ENCODE data around the gene FABP3.
"Not testable (repeated sequence)": the region's sequence is repeated elsewhere in the genome, so short reads cannot be mapped to it uniquely, and the experiment has no call there.

FABP3 gene

DNA sequence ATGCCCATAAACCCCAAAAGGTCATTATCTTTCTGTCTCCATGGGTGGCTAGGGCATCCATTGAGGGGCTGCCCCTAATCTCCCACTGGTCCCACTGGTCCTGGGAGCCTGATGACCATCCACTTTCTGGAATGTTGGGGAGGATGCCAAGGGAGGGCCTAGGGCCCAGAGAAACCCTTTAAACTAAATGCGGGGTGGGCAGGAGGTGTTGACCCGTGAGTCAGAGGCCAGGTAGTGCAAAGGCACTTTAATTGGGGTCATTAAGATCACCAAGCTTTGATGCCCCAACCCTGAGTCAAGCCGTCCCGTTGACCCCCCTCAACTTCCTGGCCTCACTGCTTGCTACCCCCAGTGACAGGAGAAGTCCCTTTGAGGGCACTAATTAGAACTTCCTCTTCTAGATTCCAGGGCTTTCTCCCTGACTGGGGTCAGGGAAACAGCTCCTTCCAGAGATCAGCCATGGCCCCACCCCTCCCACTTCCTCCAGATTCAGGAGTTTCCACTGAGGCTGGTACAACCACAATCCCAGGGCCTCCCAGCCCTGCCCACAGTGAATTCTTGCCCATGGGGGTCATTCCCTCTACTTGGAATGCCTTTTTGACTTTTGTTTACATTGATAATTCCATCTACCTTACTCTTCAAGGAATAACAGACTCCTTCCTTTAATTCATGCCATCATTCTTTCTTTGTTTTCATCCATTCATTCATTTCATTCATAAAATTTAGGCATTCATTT lies 24.7 kb upstream of the FABP3 start:
- no peak for DNase-seq

DNA sequence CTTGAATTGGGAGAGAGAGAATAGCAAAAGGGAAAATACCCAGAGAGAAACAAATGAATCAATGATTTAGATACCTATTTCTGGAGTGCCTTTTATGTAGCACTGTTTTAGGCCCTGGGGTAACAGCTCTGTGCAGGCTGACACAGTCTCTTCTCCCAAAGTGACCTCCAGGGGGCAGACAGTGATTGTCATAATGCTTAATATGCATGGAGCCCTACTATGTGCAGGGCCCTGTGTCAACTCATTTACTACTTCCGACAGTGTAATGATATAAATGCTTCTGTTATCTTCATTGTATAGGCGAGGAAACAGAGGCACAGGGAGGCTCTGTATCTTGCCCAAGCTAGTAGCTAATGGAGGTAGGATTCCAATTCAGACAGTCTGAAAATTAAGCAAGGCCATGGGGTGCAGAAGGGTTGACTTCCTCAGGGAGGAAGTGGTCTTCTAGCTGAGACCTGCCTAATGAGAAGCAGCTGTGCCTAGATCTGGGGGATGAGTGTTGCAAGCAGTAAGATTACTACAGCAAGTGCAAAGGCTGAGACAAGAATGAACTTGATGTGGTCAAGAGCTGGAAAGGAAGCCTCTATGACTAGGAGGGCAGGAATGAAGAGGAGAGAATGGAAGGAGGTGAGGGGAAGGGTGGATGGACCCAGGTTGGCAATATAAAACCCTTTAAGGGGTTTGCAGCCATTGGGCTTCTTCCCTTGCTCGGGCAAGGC lies 23.9 kb upstream of the FABP3 start:
- no peak for DNase-seq

DNA sequence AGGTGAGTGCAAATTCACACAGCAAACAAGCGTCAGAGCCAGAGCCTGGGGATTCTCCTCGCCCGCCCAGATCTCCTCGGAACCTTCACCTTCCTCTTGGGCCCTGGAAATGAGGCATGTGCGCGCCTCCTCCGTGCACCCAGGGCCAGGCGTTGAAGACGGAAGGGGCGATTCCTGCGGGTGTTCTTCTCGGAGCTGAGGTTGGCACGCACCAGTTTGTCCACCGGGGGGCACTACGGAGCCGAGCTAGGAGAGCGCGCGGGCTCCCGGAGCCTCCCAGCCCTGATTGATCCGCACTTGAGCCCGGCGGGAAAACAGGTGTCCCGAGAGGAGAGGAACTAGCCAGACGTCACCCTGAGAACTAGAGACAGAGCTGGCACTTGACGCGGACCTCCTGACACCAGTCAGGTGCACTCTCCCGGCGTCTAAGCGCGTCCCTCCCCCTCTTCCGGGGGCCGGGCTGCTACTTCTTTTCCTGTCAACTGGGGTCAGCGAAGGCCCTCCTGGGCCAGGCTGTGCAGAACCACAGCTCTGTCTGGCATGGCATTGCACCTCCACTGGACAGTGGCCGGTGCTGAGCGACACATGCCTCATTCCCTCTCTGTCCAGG lies 21.8 kb upstream of the FABP3 start:
- peak; percentile 86 for DNase-seq

DNA sequence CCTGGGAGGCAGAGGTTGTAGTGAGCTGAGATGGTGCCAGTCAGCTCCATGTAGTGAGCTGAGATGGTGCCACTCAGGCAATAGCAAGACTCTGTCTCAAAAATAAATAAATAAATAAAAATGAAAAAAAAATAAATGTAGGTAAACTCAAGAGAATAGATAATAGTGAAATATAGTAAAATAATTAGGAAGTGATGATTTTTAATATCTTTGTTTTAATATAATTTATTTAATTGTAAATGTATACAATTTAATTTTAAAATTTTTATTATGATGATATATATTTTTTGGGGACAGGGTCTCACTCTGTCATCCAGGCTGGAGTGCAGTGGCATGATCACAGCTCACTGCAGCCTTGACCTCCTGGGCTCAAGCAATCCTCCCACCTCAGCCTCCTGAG lies 20.6 kb upstream of the FABP3 start:
- no peak for DNase-seq

DNA sequence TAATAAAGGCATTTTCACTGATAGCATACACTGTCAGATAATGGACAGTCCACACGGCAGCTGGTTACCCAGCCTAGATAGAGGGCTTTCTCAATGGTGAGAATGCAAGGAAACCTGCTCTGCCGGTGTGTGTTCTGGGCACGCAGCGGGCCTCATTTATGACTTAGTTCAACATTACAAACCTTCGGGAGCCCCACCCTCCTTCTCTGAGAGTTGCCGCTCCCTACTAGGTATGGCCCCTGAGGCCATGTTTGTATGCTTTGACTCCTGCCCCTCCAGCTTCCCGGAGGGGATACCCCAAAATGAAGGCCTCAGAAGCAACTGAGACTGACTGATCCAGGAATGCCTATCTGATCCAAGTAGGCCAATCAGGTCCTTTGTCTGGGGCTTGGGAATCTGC lies 17.2 kb upstream of the FABP3 start:
- DNase-seq, result no peak

DNA sequence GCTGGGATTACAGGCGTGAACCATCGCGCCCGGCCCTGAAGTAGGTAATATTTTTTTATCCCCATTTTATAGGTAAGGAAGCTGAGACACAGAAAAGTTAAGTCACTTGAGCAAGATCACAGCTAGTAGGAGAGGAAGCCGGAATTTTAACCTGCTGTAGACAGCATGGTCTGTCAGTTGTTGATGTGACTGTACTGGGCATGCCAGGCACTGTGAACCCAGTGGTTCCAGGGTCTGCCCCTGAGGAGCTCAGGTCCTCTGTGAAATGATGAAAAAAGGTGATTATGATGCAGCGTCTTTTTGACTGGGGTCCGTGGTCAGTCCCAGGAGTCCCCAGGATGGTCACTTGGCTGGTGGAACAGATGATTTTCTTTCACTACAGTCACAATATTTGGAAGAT lies 16.7 kb upstream of the FABP3 start:
- no peak for DNase-seq

DNA sequence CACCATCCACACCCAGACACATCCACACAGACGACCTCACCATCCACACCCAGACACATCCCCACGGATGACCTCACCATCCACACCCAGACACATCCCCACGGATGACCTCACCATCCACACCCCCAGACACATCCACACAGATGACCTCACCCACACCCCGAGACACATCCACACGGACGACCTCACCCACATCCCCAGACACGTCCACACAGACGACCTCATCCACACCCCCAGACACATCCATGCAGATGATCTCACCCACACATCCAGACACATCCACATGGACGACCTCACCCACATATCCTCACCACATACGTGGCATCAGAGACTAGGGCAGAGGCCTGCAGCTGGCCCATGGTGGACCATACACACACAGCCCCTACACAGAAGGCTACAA lies 14.7 kb upstream of the FABP3 start:
- no peak for DNase-seq

DNA sequence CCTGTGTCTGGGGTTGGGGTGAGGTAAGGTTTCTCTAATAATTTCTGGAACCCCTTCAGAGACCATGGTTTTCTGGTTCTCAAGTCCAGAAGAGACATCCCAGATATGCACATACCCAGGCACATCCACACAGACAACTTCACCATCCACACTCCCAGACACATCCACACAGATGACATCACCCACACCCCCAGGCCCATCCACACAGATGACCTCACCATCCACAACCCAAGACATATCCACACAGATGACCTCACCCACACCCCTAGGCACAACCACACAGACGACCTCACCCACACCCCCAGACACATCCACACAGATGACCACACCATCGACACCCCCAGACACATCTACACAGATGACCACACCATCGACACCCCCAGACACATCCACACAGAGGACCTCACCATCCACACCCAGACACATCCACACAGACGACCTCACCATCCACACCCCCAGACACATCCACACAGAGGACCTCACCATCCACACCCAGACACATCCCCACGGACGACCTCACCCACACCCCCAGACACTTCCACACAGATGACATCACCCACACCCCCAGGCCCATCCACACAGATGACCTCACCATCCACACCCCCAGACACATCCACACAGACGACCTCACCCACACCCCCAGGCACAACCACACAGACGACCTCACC lies 13.8 kb upstream of the FABP3 start:
- not testable (repeated sequence) for DNase-seq

DNA sequence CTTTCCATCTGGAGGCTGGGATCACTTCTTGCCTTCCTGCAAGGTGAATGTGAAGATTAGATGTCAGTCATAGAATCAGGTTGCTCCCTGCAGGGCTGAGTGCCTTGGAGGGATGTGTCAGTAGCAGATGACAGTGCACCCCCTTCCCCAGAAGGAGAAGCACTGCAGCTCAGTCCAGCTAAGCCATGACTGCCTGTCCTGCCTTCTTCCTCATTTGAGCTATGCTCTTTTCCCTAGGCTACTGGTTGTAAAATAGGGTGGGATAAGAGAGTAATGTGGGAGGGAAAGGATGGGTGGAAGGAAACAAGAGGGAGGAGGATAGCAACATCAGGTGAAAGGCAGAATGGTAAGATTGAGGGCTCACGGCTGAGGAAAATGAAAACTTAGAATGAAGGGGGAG lies 11.1 kb upstream of the FABP3 start:
- DNase-seq, result no peak

DNA sequence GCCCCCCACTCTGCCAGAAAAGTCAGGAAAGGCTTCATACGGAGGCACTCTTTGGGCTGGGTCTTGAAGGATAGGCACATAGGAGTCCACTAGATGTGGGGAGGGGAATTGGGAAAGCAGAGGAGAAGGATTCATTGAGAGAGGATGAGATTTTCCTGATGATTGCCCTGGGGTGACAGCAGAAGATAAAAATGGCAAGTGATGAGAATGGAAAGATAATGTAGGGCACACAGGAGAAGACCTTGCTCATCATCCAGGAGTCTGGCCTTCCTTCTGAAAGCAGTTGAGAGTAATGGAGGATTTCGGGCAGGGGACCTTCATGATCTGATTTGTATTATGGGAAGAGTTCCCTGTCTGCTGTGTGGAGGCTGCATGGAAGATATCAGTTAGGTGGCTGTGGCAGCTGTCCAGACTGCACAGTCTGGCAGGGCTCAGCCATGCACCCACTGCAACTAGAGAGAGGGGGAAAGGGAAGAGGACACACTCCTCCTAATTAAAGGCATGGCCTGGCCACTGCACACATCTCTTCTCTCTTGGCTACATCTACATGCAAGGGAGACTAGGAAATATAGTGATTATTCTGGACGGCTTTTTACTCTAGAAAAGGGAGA lies 9.6 kb upstream of the FABP3 start:
- no peak for DNase-seq

DNA sequence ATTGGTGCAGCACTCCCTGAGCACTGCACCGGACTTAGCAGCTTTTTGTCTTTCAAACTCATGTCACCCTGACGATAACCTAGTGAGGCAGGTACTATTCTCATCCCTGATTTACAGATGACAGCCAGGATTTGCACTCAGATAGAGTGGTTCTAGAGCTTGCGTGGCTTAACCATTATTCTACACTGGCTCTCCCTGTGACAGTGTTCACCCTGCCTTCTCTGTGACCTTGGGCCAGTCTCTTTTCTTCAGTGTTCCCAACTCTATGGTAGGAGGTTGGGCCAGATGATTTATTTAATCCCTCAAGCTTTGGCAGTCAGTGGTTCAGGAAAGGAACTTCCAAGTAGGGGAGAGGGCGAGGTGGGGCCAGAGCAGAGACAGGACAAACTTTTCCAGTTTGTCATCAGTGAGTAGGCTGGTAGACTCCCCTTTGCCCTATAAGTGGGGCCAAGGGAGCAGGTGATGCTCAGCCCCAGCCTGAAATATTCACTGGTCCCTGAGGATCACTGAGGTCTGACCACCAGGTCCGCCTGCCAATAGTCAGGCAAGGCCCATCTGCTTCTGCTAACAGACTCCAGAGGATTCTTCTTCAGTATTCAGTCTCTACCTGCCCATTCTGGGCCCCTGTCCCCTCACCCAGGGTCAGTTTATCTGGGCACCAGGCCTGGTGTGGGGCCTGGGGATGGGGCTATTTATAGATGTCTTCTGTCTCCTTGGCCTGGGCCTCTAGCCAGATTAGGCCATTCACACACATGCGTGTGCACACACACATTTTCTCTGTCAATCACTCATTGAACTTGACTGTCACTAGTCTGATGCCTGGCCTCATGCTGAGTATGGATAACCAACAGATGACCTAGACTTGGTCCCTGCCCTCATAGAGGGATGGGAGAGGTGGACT lies 8.8 kb upstream of the FABP3 start:
- no peak for DNase-seq

DNA sequence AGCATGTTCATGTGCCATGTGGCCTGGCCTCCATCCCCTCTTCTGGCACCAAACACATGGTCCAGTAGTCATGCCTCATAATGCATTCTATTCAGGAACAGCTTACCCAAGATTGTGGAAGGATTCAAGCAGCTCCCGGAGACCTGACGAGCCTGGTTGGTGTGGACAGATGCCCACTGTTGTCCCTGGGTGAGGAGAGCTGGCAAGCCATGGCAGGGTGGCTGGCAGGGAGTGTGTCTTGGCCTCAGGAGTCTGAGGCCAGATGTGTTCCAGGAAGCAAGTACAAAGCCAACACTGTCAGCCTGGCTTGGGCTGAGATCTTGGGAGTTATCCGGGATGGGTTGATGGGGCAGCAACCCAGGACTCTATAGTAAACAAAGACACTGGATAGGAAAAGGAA lies 7.3 kb upstream of the FABP3 start:
- DNase-seq, result no peak

DNA sequence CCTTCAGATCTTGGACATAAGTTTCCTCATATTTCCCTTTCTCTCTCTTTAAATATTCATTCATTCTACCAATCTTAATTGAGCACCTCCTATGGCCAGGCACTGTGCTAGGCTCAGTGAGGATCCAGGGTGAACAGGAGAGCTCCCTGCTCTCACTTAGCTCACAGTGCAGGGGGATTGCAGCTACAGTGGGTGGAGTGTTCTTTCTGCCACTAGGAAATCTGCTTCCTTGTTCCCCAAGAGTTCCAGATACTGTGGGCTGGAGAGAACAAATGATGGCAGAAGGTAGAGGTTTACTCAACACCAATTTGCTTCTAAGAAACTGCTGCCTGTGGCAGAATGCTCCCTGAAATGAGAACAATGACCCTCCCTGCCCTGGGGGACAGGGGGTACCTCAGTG lies 5.1 kb upstream of the FABP3 start:
- DNase-seq, result no peak

DNA sequence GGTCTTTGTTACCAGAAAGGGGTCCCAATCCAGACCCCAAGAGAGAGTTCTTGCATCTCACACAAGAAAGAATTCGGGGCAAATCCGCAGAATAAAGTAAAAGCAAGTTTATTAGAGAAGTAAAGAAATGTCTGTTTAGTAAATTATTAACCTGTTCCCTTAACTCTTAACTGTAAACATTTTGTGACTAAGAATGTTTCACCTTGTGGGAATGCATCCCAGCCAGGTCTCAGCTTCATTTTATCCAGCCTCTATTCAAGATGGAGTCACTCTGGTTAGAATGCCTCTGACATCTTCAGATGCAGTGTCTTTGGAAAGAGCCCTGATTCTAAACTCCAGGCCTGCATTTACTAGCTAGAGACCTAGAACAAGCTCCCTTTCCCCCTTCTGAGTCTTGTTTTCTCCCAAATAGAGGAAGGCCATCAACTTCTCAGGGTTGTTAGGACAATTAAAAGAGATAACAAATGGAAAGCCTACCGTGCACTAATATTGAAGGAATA lies 4.5 kb upstream of the FABP3 start:
- DNase-seq, result no peak

DNA sequence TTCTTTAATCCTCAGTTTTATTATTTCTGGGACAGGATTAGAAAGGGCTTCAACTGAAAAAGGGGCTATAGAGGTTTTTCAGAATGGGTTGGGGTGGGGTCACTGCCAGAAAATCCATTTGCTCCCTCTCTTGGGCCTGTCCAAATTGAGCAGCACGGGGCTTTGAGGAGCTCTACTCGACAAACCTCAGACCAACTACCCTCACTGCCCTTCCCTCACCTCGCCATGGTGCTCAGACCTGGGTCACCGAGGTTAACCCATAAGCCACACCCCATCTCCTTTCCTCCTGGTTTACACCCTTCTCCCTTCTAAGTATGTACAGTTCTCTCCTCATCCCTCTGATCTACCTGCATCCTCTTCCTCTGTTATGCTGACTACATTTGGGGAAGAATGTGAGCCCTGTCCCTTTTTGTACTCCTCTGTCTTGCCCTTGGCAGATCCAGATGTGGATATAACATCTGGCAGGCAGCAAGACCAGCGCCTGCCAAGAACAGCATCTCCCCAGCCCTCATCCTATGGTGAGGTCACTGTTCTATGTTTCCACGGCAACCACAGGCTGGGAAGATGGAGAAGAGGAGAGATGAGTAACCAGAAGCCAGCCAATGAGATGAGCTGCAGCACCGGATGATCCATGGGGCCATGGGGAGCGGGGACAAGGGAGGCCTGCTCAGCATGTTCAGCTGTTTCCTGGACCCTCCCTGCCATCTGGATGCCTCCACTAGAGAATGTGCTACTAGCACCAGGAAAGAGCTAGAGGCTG lies 3.7 kb upstream of the FABP3 start:
- no peak for DNase-seq

DNA sequence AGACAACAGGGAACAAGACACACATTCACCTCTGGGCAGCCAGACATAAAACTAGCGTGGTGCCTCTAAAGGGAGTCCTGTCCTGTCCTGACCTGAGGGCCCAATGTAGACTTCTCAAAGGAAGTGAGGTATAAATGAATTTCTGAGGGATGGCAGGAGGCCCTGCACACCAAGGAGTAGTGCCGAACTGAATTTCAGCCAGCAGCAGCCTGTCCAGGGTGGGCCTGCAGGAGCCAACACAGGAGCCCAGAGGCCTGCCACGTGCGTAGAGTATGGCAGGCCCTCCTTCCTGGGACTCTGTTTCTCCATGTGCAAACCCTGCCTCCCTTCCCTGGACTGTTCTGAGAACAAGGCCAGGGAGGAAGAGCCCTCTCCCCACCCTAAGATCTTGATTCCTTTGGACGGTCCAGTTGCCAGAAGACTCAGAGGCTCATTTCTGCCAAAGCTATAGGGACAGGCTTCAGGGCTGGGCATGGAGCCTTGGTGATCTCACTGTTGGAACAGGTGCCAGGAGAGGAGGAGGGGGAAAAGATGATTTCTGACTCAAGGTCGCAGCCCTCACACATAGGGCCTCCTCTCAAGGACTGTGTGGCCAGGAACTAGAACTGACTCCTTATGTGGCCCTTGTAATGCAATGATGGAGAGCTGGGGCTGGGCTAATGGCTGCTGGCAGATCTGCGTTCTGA lies 1.8 kb upstream of the FABP3 start:
- no peak for DNase-seq

DNA sequence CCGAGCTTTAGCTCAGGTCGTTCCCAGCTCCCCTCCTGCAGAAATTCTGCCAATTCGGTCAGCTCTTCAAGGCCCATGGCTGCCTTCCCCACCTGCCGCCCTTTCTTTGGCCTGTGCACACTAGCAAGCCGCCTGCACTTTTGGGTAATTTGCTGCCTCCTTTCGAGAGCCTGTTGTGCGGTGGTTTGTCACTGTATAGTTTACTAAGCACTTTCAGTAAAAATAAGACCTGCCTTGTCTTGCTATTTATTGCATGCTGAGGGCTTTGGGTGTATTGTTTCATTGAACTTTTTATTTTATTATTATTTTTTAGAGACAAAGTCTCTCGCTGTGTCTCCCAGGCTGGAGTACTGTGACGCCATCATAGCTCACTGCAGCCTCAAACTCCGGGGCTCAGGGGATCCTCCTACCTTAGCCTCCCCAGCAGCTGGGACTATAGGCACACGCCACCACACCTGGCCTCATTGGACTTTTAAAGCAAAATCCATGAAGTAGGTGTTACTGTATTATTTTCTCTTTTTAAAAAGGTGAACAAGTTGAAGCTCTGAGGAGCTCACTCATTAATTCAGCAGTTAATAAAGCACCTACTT lies 1.1 kb upstream of the FABP3 start:
- no peak for DNase-seq

DNA sequence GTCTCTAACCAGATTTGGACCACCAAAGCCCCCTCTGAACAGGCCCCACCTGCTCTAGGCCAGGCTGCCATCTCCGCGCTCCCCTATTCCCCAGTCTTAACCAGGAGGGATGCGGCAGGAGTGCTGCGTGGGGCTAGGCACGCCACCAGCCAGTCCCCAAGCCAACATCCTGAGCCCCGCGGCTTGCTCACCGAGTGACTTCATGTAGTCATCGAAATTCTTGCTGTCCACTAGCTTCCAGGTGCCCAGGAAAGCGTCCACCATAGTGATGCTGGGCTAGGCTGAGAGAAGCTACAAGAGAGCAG lies 173 bp downstream of the FABP3 start:
- DNase-seq, result no peak

DNA sequence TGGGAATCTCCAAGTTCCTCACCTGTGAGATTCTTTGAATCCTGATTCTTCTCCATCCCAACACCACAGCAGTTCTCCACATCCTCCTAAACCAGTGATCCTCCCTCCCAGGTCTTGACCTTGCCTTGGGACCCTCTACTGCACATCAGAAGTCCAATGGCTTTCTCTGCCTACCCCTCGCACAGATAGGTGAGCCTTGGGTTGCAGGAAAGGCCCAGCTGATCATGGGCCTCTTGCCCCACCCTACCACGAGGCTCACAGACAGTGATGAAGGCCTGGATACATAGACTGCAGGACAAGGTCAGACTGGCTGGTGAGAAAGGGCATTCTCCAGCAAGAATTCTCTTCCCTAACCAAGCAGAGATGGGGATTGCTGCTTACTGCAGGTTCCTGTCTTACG lies 825 bp downstream of the FABP3 start:
- no peak for DNase-seq

All from SHP77 treated with DMSO at 0.1 percent for 48 hours (cell line).